Measurements from ENCODE around the gene FAM199X.

DNA sequence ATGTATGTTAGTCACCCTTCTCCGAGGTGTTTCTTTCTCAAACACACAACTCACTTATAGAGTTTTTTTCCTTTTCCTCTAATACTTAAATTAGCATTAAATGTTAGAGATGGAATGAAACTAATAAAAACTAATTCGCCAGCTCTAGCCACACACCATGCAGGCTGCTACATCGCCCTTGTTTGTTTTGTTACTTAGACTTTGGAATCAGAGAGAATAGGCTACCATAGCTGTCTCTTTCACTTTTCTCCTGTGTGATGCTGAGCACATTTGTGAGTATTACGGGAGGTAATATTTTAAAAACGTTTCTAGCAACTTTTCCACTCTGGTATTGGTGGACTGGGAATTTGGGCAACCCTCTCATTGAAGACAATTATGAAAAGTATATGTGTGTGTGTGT, 44.9 kb downstream of the FAM199X start:
- TF ChIP-seq EZH2 (IDR thresholded peaks at IDR 0.05; ENCODE audit: borderline replicate concordance) (no peak), EZH2phosphoT487 (IDR thresholded peaks at IDR 0.05; ENCODE audit: low read depth, severe bottlenecking, unreplicated experiment) (no peak)
- TF ChIP-seq, protein P1, sequence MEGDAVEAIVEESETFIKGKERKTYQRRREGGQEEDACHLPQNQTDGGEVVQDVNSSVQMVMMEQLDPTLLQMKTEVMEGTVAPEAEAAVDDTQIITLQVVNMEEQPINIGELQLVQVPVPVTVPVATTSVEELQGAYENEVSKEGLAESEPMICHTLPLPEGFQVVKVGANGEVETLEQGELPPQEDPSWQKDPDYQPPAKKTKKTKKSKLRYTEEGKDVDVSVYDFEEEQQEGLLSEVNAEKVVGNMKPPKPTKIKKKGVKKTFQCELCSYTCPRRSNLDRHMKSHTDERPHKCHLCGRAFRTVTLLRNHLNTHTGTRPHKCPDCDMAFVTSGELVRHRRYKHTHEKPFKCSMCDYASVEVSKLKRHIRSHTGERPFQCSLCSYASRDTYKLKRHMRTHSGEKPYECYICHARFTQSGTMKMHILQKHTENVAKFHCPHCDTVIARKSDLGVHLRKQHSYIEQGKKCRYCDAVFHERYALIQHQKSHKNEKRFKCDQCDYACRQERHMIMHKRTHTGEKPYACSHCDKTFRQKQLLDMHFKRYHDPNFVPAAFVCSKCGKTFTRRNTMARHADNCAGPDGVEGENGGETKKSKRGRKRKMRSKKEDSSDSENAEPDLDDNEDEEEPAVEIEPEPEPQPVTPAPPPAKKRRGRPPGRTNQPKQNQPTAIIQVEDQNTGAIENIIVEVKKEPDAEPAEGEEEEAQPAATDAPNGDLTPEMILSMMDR (IDR thresholded peaks at IDR 0.05; ENCODE audit: poor library complexity): no peak

Measured in hepatocyte (in vitro differentiated cells).